Mesenchymal stem cell (in vitro differentiated cells and primary cell): Measurements from ENCODE around the gene PLIN1.
"Not testable (repeated sequence)": the region's sequence is repeated elsewhere in the genome, so short reads cannot be mapped to it uniquely, and the experiment has no call there.

ENCODE experiments used
- DNase-seq: peaks from one replicate; pipeline ENCODE4 v3.0.0-alpha.2; 2013
- H2AFZ ChIP-seq: one replicate; pipeline ENCODE4 v1.6.1; 2013; ENCODE audit warnings: low read depth, mild to moderate bottlenecking, control low read depth, inconsistent platforms, low read length, moderate library complexity
- H2AK5ac ChIP-seq: 2 replicates; pipeline ENCODE4 v1.6.1; 2013; ENCODE audit warnings: low read length, moderate library complexity, mild to moderate bottlenecking, inconsistent platforms; ENCODE audit not compliant: severe bottlenecking
- H2BK120ac ChIP-seq: one replicate; pipeline ENCODE4 v1.6.1; 2013; ENCODE audit warnings: low read depth, mild to moderate bottlenecking, inconsistent platforms, low read length, moderate library complexity
- H2BK12ac ChIP-seq, 2 experiments: one replicate each; pipeline ENCODE4 v1.6.1; 2013; ENCODE audit warnings: inconsistent platforms in 2 of 2, low read length in 2 of 2, mild to moderate bottlenecking in 2 of 2, moderate library complexity in 2 of 2, control low read depth in 1 of 2
- H2BK15ac ChIP-seq: one replicate; pipeline ENCODE4 v1.6.1; 2013; ENCODE audit warnings: mild to moderate bottlenecking, low read depth, inconsistent platforms; ENCODE audit not compliant: poor library complexity, severe bottlenecking
- H2BK5ac ChIP-seq: 2 replicates; pipeline ENCODE4 v1.6.1; 2013; ENCODE audit warnings: low read depth, mild to moderate bottlenecking, low read length, control low read depth, inconsistent platforms; ENCODE audit not compliant: poor library complexity, severe bottlenecking
- H3K14ac ChIP-seq, 2 experiments: one replicate each; pipeline ENCODE4 v1.6.1; 2013; ENCODE audit warnings: inconsistent platforms in 2 of 2, low read length in 2 of 2, control low read depth in 1 of 2, mild to moderate bottlenecking in 1 of 2, moderate library complexity in 1 of 2
- H3K18ac ChIP-seq, 2 experiments: one replicate each; pipeline ENCODE4 v1.6.1; 2013; ENCODE audit warnings: inconsistent platforms in 2 of 2, low read length in 2 of 2, control low read depth in 1 of 2, low read depth in 1 of 2, mild to moderate bottlenecking in 1 of 2
- H3K23ac ChIP-seq, 2 experiments: one replicate each; pipeline ENCODE4 v1.6.1; 2013; ENCODE audit warnings: inconsistent platforms in 2 of 2, low read length in 2 of 2, mild to moderate bottlenecking in 2 of 2, moderate library complexity in 2 of 2, control low read depth in 1 of 2
- H3K27ac ChIP-seq: 2 replicates; pipeline ENCODE4 v1.5.1; 2013; ENCODE audit warnings: mild to moderate bottlenecking, moderate library complexity, low read length, control low read depth, inconsistent platforms; ENCODE audit not compliant: poor library complexity, severe bottlenecking
- H3K27me3 ChIP-seq, 2 experiments: 2 replicates each; pipeline versions ENCODE4 v1.6.1 to v1.7.0; 2013; ENCODE audit warnings: low read length in 2 of 2, mild to moderate bottlenecking in 2 of 2, moderate library complexity in 2 of 2, control low read depth in 1 of 2, inconsistent platforms in 1 of 2; ENCODE audit not compliant: control insufficient read depth in 1 of 2, insufficient read depth in 1 of 2
- H3K36me3 ChIP-seq, 2 experiments: 2 replicates each; pipeline versions ENCODE4 v1.6.1 to v1.7.0; 2013; ENCODE audit warnings: low read length in 2 of 2, control low read depth in 1 of 2, inconsistent platforms in 1 of 2, low read depth in 1 of 2, mild to moderate bottlenecking in 1 of 2; ENCODE audit not compliant: insufficient read depth in 2 of 2, control insufficient read depth in 1 of 2
- H3K4ac ChIP-seq, 2 experiments: one replicate each; pipeline ENCODE4 v1.6.1; 2013; ENCODE audit warnings: inconsistent platforms in 2 of 2, low read length in 2 of 2, mild to moderate bottlenecking in 2 of 2, moderate library complexity in 2 of 2, control low read depth in 1 of 2, low read depth in 1 of 2
- H3K4me1 ChIP-seq: 2 replicates; pipeline ENCODE4 v1.6.1; 2013; ENCODE audit warnings: low read depth, low read length, control low read depth; ENCODE audit not compliant: control insufficient read depth, insufficient read depth
- H3K4me2 ChIP-seq: 2 replicates; pipeline ENCODE4 v1.6.1; 2013; ENCODE audit warnings: low read length, mild to moderate bottlenecking, inconsistent platforms; ENCODE audit not compliant: poor library complexity, severe bottlenecking
- H3K4me3 ChIP-seq, 2 experiments: 2 replicates each; pipeline versions ENCODE4 v1.5.1 to v1.7.0; 2013; ENCODE audit warnings: low read length in 2 of 2, mild to moderate bottlenecking in 2 of 2, control low read depth in 1 of 2, low read depth in 1 of 2; ENCODE audit not compliant: insufficient read depth in 1 of 2
- H3K79me1 ChIP-seq: replicated peaks from 2 replicates; pipeline ENCODE4 v1.6.1; 2013; ENCODE audit warnings: mild to moderate bottlenecking, control low read depth, low read length, inconsistent platforms; ENCODE audit not compliant: poor library complexity, severe bottlenecking
- H3K9ac ChIP-seq: 2 replicates; pipeline ENCODE4 v1.7.0; 2013; ENCODE audit warnings: mild to moderate bottlenecking, low read length, moderate library complexity
- H3K9me3 ChIP-seq: 2 replicates; pipeline ENCODE4 v1.7.0; 2013; ENCODE audit warnings: mild to moderate bottlenecking, low read length; ENCODE audit not compliant: control insufficient read depth
- H4K8ac ChIP-seq: one replicate; pipeline ENCODE4 v1.6.1; 2013; ENCODE audit warnings: inconsistent platforms, mild to moderate bottlenecking, low read length, moderate library complexity
- H4K91ac ChIP-seq: one replicate; pipeline ENCODE4 v1.6.1; 2013; ENCODE audit warnings: mild to moderate bottlenecking, low read length, inconsistent platforms
- WGBS: methylation state at CpG from one replicate; pipeline ENCODE4 v1.1.7; 2013; ENCODE audit warnings: mixed read lengths; 5-methylcytosine and 5-hydroxymethylcytosine counted together

The PLIN1 gene

DNA sequence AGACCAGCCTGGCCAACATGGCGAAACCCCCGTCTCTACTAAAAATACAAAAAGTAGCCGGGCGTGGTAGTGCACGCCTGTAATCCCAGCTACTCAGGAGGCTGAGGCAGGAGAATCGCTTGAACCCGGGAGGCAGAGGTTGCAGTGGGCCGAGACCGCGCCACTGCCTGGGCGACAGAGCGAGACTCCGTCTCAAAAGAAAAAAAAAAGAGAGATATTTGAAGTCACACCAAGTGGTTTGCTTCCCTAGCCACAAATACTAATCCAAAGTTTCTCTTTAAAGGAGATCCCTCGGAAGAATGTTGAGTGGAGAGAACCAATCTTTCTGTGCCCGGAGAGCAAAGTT lies 10.7 kb upstream of the PLIN1 start:
- H4K8ac ChIP-seq: peak overlapping the region; percentile 98
- H2BK12ac ChIP-seq: peak overlapping the region in 1 of 2 experiments; percentile 72
- peak overlapping the region in 1 of 2 experiments; percentile 93 for H3K18ac ChIP-seq
- peak overlapping the region in 1 of 2 experiments; percentile 99 for H3K4ac ChIP-seq
- H2AK5ac ChIP-seq, H3K79me1 ChIP-seq, H3K4me1 ChIP-seq, DNase-seq, H3K9me3 ChIP-seq, H3K36me3 ChIP-seq, H3K27me3 ChIP-seq, H2BK5ac ChIP-seq, H2BK15ac ChIP-seq, H3K27ac ChIP-seq: not testable (repeated sequence)
- peak overlapping the region; percentile 100 for H2AFZ ChIP-seq
- peak overlapping the region in 1 of 2 experiments; percentile 69 for H3K23ac ChIP-seq
- H3K9ac ChIP-seq: peak overlapping the region; percentile 87
- H3K4me3 ChIP-seq: peak overlapping the region; percentile 96
- peak overlapping the region; percentile 61 for H2BK120ac ChIP-seq
- H4K91ac ChIP-seq: peak overlapping the region; percentile 85
- H3K14ac ChIP-seq: peak overlapping the region in 1 of 2 experiments; percentile 86
- WGBS: 85% methylated on average over 13 of the region's 15 CpGs
- peak overlapping the region; percentile 97 for H3K4me2 ChIP-seq

DNA sequence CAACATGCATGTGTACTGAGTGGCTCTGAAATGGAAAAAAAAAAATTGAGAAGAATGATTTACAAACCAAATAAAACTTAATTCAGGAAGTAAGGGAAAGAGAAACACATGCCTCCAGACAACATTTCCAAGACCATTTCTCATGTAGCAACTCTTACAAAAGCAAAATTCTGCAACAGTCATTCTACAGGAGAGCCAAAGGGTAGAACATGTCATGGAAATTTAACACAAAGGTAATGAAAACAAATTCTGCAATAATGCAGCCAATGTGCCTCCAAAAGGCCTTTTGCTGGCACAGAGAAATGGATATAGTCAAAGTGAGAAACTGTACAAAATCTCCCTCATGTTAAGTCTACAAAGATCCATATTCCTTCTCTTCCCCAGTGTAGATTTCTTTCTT lies 7.4 kb upstream of the PLIN1 start:
- Histone ChIP-seq H2AK5ac (no peak overlapping the region), H3K18ac (no peak overlapping the region), H3K4me3 (no peak overlapping the region), H2BK5ac (no peak overlapping the region), H3K4me1 (peaks cover 9% of the 10 kb centered on the region), H3K23ac (no peak overlapping the region), H4K91ac (no peak overlapping the region), H3K4me2 (no peak overlapping the region), H2AFZ (no peak overlapping the region), H3K27me3 (no peaks in the 10 kb centered on the region), H3K4ac (no peak overlapping the region), H3K14ac (no peak overlapping the region), H2BK15ac (no peak overlapping the region), H3K9me3 (no peaks in the 10 kb centered on the region), H3K36me3 (peaks cover 0 to 22% of the 10 kb centered on the region in 2 experiments), H4K8ac (no peak overlapping the region), H2BK120ac (no peak overlapping the region), H3K9ac (no peak overlapping the region), H3K27ac (no peak overlapping the region), H2BK12ac (no peak overlapping the region), H3K79me1 (peaks cover 8% of the 10 kb centered on the region)
- DNase-seq: no peak

DNA sequence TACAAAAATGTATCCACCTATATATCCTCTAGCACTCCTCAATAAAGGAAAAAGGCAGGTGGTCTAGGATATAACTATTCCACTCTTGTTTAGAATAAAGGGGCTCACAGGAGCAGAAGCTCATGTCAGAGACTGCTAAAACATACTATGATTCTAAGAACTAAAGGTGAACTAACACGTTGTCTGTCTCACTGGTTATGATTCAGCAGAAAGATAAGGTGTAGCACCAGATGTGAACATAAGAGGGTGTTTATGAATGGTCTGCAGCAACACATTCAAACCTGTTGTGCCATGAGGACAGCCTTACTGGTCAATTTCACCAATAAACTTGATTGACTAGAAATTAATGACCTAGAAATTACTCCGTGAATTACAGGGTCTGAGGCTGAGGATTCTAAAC lies 6.8 kb upstream of the PLIN1 start:
- no peak overlapping the region for H2BK5ac ChIP-seq
- no peak for DNase-seq
- H2BK12ac ChIP-seq: no peak overlapping the region
- H3K4ac ChIP-seq: no peak overlapping the region
- no peaks in the 10 kb centered on the region for H3K9me3 ChIP-seq
- H3K79me1 ChIP-seq: peaks cover 8% of the 10 kb centered on the region
- H3K27me3 ChIP-seq: no peaks in the 10 kb centered on the region
- no peak overlapping the region for H3K9ac ChIP-seq
- H3K36me3 ChIP-seq: peaks cover 0 to 22% of the 10 kb centered on the region in 2 experiments
- no peak overlapping the region for H2AK5ac ChIP-seq
- H3K27ac ChIP-seq: no peak overlapping the region
- H2BK120ac ChIP-seq: no peak overlapping the region
- H3K23ac ChIP-seq: no peak overlapping the region
- H3K4me2 ChIP-seq: no peak overlapping the region
- H4K91ac ChIP-seq: no peak overlapping the region
- peaks cover 9% of the 10 kb centered on the region for H3K4me1 ChIP-seq
- H2AFZ ChIP-seq: no peak overlapping the region
- H3K14ac ChIP-seq: no peak overlapping the region
- H3K18ac ChIP-seq: no peak overlapping the region
- no peak overlapping the region for H3K4me3 ChIP-seq
- no peak overlapping the region for H4K8ac ChIP-seq
- no peak overlapping the region for H2BK15ac ChIP-seq
- WGBS: 81% methylated on average over 2 of the region's 2 CpGs

DNA sequence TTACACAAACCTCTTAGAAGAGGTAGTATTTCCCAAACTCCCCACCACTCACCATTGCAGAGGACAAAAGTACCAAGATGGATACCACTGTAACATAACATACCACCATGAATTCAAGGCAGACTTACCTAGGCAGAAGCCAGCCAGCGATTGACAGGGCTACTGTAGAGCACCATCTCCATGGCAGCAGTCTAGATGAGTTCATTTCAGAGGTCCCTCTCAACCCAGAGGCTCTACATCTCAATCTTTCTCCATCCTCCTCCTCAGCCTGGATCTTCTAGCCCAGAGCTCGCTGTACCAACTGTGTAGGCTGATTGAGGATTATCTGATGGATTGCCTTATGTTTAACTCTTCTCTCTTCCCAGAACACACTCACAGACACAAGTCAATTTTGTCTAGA lies 2.0 kb upstream of the PLIN1 start:
- Histone ChIP-seq H3K4me1 (no peaks in the 10 kb centered on the region), H4K91ac (no peak overlapping the region), H3K23ac (no peak overlapping the region), H3K4ac (no peak overlapping the region), H3K4me3 (peak overlapping the region in 1 of 2 experiments; percentile 59), H3K4me2 (no peak overlapping the region), H2BK12ac (no peak overlapping the region), H2BK120ac (no peak overlapping the region), H2AK5ac (no peak overlapping the region), H2AFZ (no peak overlapping the region), H3K9me3 (no peaks in the 10 kb centered on the region), H3K79me1 (no peaks in the 10 kb centered on the region), H3K36me3 (peaks cover 0 to 20% of the 10 kb centered on the region in 2 experiments), H3K27me3 (peaks cover 0 to 5% of the 10 kb centered on the region in 2 experiments), H3K27ac (no peak overlapping the region), H2BK5ac (no peak overlapping the region), H3K14ac (no peak overlapping the region), H2BK15ac (no peak overlapping the region), H3K9ac (no peak overlapping the region), H3K18ac (no peak overlapping the region), H4K8ac (no peak overlapping the region)
- DNase-seq: no peak
- WGBS: 93% methylated on average over 1 of the region's 2 CpGs
